ENCODE results near the gene STK16. TPM values are rescaled to one million over a fixed set of nuclear protein-coding genes. Genes with fewer than 3 reads are reported as not detected.

Gene STK16
- total and polyA plus RNA-seq, 4 donors = 5.8 to 44.3 (median 23.7) TPM

GRCh38 chr2:219291394-219291793 is 46.1 kb downstream of the STK16 start:
- Histone ChIP-seq H3K27me3 (ENCODE audit: control insufficient read depth in 4 of 4, insufficient read depth in 4 of 4, low read length in 3 of 4) (no peaks in the 10 kb centered on the region), H3K27ac (ENCODE audit: low read depth in 1 of 2, low read length in 2 of 2) (no peak overlapping the region), H3K9me3 (ENCODE audit: control insufficient read depth in 4 of 4, low read length in 3 of 4) (no peaks in the 10 kb centered on the region), H3K9ac (ENCODE audit: low read depth in 1 of 2, low read length in 2 of 2) (no peak overlapping the region), H3K4me3 (ENCODE audit: low read depth in 1 of 3, low read length in 3 of 3) (no peak overlapping the region), H3K36me3 (ENCODE audit: control insufficient read depth in 4 of 4, insufficient read depth in 3 of 4, low read depth in 1 of 4, low read length in 3 of 4) (peaks cover 0 to 3% (median 0%) of the 10 kb centered on the region in 4 donors), H3K4me1 (ENCODE audit: control insufficient read depth in 4 of 4, insufficient read depth in 4 of 4, low read length in 3 of 4) (peaks cover 0 to 4% (median 3%) of the 10 kb centered on the region in 4 donors)
- WGBS = 80% methylated on average over 7 of the region's 7 CpGs
- DNase-seq (ENCODE audit: low spot score) = no peak
- TF ChIP-seq ZBTB33 (IDR thresholded peaks at IDR 0.05) (no peak), ATF3 (IDR thresholded peaks at IDR 0.05) (no peak), REST (IDR thresholded peaks at IDR 0.05) (no peak), GABPA (IDR thresholded peaks at IDR 0.05 in 1 of 2, conservative IDR thresholded peaks at IDR 0.05 in 1 of 2) (no peak), EGR1 (IDR thresholded peaks at IDR 0.05; ENCODE audit: low read depth in 2 of 2) (no peak), YY1 (IDR thresholded peaks at IDR 0.05) (no peak), RAD21 (IDR thresholded peaks at IDR 0.05) (no peak), NR2F2 (IDR thresholded peaks at IDR 0.05) (no peak), HNF4A (conservative IDR thresholded peaks at IDR 0.05) (no peak), JUND (IDR thresholded peaks at IDR 0.05) (no peak), MAX (IDR thresholded peaks at IDR 0.05) (no peak)

GRCh38 chr2:219291910-219292490 is 46.7 kb downstream of the STK16 start:
- WGBS = 79% methylated on average over 4 of the region's 4 CpGs
- Histone ChIP-seq H3K4me3 (ENCODE audit: low read depth in 1 of 3, low read length in 3 of 3) (no peak overlapping the region), H3K27me3 (ENCODE audit: control insufficient read depth in 4 of 4, insufficient read depth in 4 of 4, low read length in 3 of 4) (no peaks in the 10 kb centered on the region)

More at GRCh38 chr2:219291910-219292490, 46.7 kb downstream of the STK16 start:
- H3K36me3 ChIP-seq (ENCODE audit: control insufficient read depth in 4 of 4, insufficient read depth in 3 of 4, low read depth in 1 of 4, low read length in 3 of 4) = no peaks in the 10 kb centered on the region
- H3K9ac ChIP-seq (ENCODE audit: low read depth in 1 of 2, low read length in 2 of 2) = no peak overlapping the region
- no peak overlapping the region for H3K27ac ChIP-seq (ENCODE audit: low read depth in 1 of 2, low read length in 2 of 2)
- H3K9me3 ChIP-seq (ENCODE audit: control insufficient read depth in 4 of 4, low read length in 3 of 4) = no peaks in the 10 kb centered on the region
- H3K4me1 ChIP-seq (ENCODE audit: control insufficient read depth in 4 of 4, insufficient read depth in 4 of 4, low read length in 3 of 4) = peaks cover 0 to 4% (median 3%) of the 10 kb centered on the region in 4 donors
- no peak for DNase-seq (ENCODE audit: low spot score)
- TF ChIP-seq REST (IDR thresholded peaks at IDR 0.05) (no peak), FOXA1 (IDR thresholded peaks at IDR 0.05) (no peak), GABPA (IDR thresholded peaks at IDR 0.05 in 1 of 2, conservative IDR thresholded peaks at IDR 0.05 in 1 of 2) (no peak), JUND (IDR thresholded peaks at IDR 0.05) (no peak), CTCF (IDR thresholded peaks at IDR 0.05; ENCODE audit: low read depth, low read length, missing input control) (no peak), EGR1 (IDR thresholded peaks at IDR 0.05; ENCODE audit: low read depth in 2 of 2) (no peak), HNF4G (IDR thresholded peaks at IDR 0.05) (no peak), MAX (IDR thresholded peaks at IDR 0.05) (no peak), RXRA (IDR thresholded peaks at IDR 0.05) (no peak)

Measured in liver (tissue), 9 donors.